H9 (cell line): ENCODE results near the gene TMEM39B. TPM values are rescaled to one million over a fixed set of nuclear protein-coding genes. Genes with fewer than 3 reads are reported as not detected.

Experiments used
- DNase-seq: peaks from one replicate; pipeline ENCODE4 v3.0.0-alpha.2; 2017
- H2AFZ ChIP-seq: one replicate; pipeline ENCODE4 v1.6.1; 2013; ENCODE audit warnings: mild to moderate bottlenecking, low read length, control low read depth, moderate library complexity
- H2AK5ac ChIP-seq: 2 replicates; pipeline ENCODE4 v1.6.1; 2013; ENCODE audit warnings: low read length, control low read depth, mixed read lengths; ENCODE audit not compliant: insufficient read length
- H2BK120ac ChIP-seq: one replicate; pipeline ENCODE4 v1.6.1; 2013; ENCODE audit warnings: low read depth, mild to moderate bottlenecking, low read length, control low read depth, inconsistent platforms; ENCODE audit not compliant: poor library complexity, severe bottlenecking
- H2BK12ac ChIP-seq: 2 replicates; pipeline ENCODE4 v1.6.1; 2013; ENCODE audit warnings: low read length, control low read depth, mixed read lengths, low read depth; ENCODE audit not compliant: insufficient read length
- H2BK15ac ChIP-seq: 2 replicates; pipeline ENCODE4 v1.6.1; 2013; ENCODE audit warnings: low read depth, low read length, control low read depth
- H2BK20ac ChIP-seq: one replicate; pipeline ENCODE4 v1.6.1; 2013; ENCODE audit warnings: low read depth, mild to moderate bottlenecking, low read length, control low read depth, inconsistent platforms; ENCODE audit not compliant: poor library complexity, severe bottlenecking
- H2BK5ac ChIP-seq: 2 replicates; pipeline ENCODE4 v1.6.1; 2013; ENCODE audit warnings: low read length, control low read depth, mixed read lengths; ENCODE audit not compliant: insufficient read length
- H3K14ac ChIP-seq: 2 replicates; pipeline ENCODE4 v1.6.1; 2013; ENCODE audit warnings: low read length, control low read depth; ENCODE audit not compliant: insufficient read depth
- H3K18ac ChIP-seq: 2 replicates; pipeline ENCODE4 v1.6.1; 2013; ENCODE audit warnings: low read depth, mild to moderate bottlenecking, mixed read lengths, low read length, control low read depth; ENCODE audit not compliant: insufficient read length
- H3K23ac ChIP-seq: 2 replicates; pipeline ENCODE4 v1.6.1; 2013; ENCODE audit warnings: low read length, control low read depth, mixed read lengths, low read depth; ENCODE audit not compliant: insufficient read length
- H3K23me2 ChIP-seq: 2 replicates; pipeline ENCODE4 v1.6.1; 2013; ENCODE audit warnings: low read depth, mild to moderate bottlenecking, mixed read lengths, low read length, control low read depth; ENCODE audit not compliant: insufficient read length, poor library complexity, severe bottlenecking
- H3K27ac ChIP-seq: 2 replicates; pipeline ENCODE4 v1.5.1; 2013; ENCODE audit warnings: low read length, control low read depth, mixed read lengths, low read depth; ENCODE audit not compliant: insufficient read length
- H3K27me3 ChIP-seq: 2 replicates; pipeline ENCODE4 v1.6.1; 2013; ENCODE audit warnings: low read length, control low read depth, inconsistent platforms; ENCODE audit not compliant: insufficient read depth
- H3K4ac ChIP-seq: 2 replicates; pipeline ENCODE4 v1.6.1; 2013; ENCODE audit warnings: low read depth, mild to moderate bottlenecking, control low read depth, inconsistent platforms, low read length, moderate library complexity
- H3K4me1 ChIP-seq: 2 replicates; pipeline ENCODE4 v1.6.1; 2013; ENCODE audit warnings: low read length, control low read depth, inconsistent platforms; ENCODE audit not compliant: insufficient read depth
- H3K4me2 ChIP-seq: 2 replicates; pipeline ENCODE4 v1.6.1; 2013; ENCODE audit warnings: low read length, control low read depth, mixed read lengths; ENCODE audit not compliant: insufficient read length, insufficient read depth
- H3K56ac ChIP-seq: 2 replicates; pipeline ENCODE4 v1.6.1; 2013; ENCODE audit warnings: low read depth, mild to moderate bottlenecking, mixed read lengths, low read length, control low read depth; ENCODE audit not compliant: insufficient read length
- H3K79me1 ChIP-seq: 2 replicates; pipeline ENCODE4 v1.6.1; 2013; ENCODE audit warnings: low read depth, mild to moderate bottlenecking, moderate library complexity, low read length, control low read depth, inconsistent platforms; ENCODE audit not compliant: insufficient read depth, poor library complexity, severe bottlenecking
- H3K79me2 ChIP-seq: 2 replicates; pipeline ENCODE4 v1.6.1; 2013; ENCODE audit warnings: low read length, control low read depth, inconsistent platforms; ENCODE audit not compliant: insufficient read depth
- H3K9ac ChIP-seq: 2 replicates; pipeline ENCODE4 v1.6.1; 2013; ENCODE audit warnings: low read length, control low read depth, mixed read lengths; ENCODE audit not compliant: insufficient read length; ENCODE audit errors: extremely low read depth
- H3K9me3 ChIP-seq: one replicate; pipeline ENCODE4 v1.6.1; 2013; ENCODE audit warnings: low read depth, low read length, inconsistent platforms; ENCODE audit not compliant: control insufficient read depth
- H3T11ph ChIP-seq: one replicate; pipeline ENCODE4 v1.6.1; 2013; ENCODE audit warnings: mild to moderate bottlenecking, low read length, control low read depth, inconsistent platforms
- H4K20me1 ChIP-seq: one replicate; pipeline ENCODE4 v1.6.1; 2013; ENCODE audit not compliant: control insufficient read depth, insufficient read length, insufficient read depth
- H4K5ac ChIP-seq: 2 replicates; pipeline ENCODE4 v1.6.1; 2013; ENCODE audit warnings: low read depth, mild to moderate bottlenecking, mixed read lengths, low read length, control low read depth; ENCODE audit not compliant: insufficient read length
- H4K8ac ChIP-seq: replicated peaks from 2 replicates; pipeline ENCODE4 v1.6.1; 2013; ENCODE audit warnings: low read length, control low read depth, mixed read lengths, low read depth; ENCODE audit not compliant: insufficient read length
- H4K91ac ChIP-seq: 2 replicates; pipeline ENCODE4 v1.6.1; 2013; ENCODE audit warnings: low read depth, mild to moderate bottlenecking, moderate library complexity, mixed read lengths, low read length, control low read depth; ENCODE audit not compliant: insufficient read length
- H3K27ac Mint-ChIP-seq, 3 experiments: 2 replicates in 2 of 3; 3 replicates in 1 of 3; pipeline ENCODE4 v1.8.0; 2020 to 2021; ENCODE audit warnings: mixed read lengths in 3 of 3, mild to moderate bottlenecking in 1 of 3, moderate library complexity in 1 of 3
- H3K27me3 Mint-ChIP-seq: 2 replicates; pipeline ENCODE4 v1.8.0; 2021; ENCODE audit warnings: low read depth, mild to moderate bottlenecking, moderate library complexity, mixed read lengths
- H3K36me3 Mint-ChIP-seq, 3 experiments: 2 replicates in 2 of 3; 3 replicates in 1 of 3; pipeline ENCODE4 v1.8.0; 2020 to 2021; ENCODE audit warnings: low read depth in 3 of 3, mixed read lengths in 3 of 3; ENCODE audit not compliant: insufficient read depth in 1 of 3
- H3K4me1 Mint-ChIP-seq, 2 experiments: 2 replicates each; pipeline ENCODE4 v1.8.0; 2020; ENCODE audit warnings: mixed read lengths in 2 of 2
- H3K4me3 Mint-ChIP-seq, 2 experiments: 2 replicates in 1 of 2; 3 replicates in 1 of 2; pipeline ENCODE4 v1.8.0; 2020 to 2021; ENCODE audit warnings: mild to moderate bottlenecking in 2 of 2, mixed read lengths in 2 of 2, moderate library complexity in 1 of 2
- H3K9me3 Mint-ChIP-seq, 2 experiments: 2 replicates in 1 of 2; 3 replicates in 1 of 2; pipeline ENCODE4 v1.8.0; 2020; ENCODE audit warnings: mild to moderate bottlenecking in 2 of 2, mixed read lengths in 2 of 2, moderate library complexity in 1 of 2
- WGBS: extraction: QIAGEN DNeasy Blood & Tissue Kit; methylation state at CpG from one replicate; pipeline ENCODE4 v1.1.7; 2013; ENCODE audit warnings: missing lambda C conversion rate, low lambda C conversion rate, mixed read lengths; ENCODE audit not compliant: insufficient read length; ENCODE audit errors: extremely low coverage; 5-methylcytosine and 5-hydroxymethylcytosine counted together
- total RNA-seq: library from RNA; stranded (reverse); gene quantifications from 2 replicates; pipeline ENCODE4 v1.2.1, GENCODE V29; 2021
- TF ChIP-seq, protein P1 (sequence below): fragments of 200-600 bp; sonication (generic); conservative IDR thresholded peaks from 3 replicates; pipeline ENCODE4 v1.8.0; 2021; ENCODE audit warnings: antibody characterized with exemption, mild to moderate bottlenecking

The TMEM39B gene
- total RNA-seq, 1 experiment from 2014 or later, result 27.4 TPM

DNA sequence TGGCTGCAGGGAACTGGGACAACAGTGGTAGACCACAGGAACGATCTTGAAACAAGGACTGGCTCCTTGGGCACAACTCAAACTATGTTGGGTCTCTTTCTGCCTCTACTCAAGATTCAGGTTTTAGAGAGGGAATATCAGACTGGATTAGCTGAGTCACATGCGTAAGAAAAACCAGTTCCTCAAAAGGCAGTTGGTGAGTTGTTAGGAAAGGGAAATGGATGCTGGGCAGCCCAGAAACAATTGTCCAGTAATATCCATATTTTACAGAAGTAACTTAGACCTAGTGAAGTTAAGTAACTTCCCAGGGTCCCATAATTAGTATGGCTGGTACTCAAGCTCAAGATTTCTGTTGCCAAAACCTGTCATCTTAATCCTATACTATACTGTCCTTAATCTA is 27.0 kb upstream of the TMEM39B start:
- no peaks in the 10 kb centered on the region for H3K9me3 Mint-ChIP-seq
- Histone ChIP-seq H3K23ac (no peak overlapping the region), H3K79me2 (no peaks in the 10 kb centered on the region), H3K27me3 (no peaks in the 10 kb centered on the region), H4K91ac (no peak overlapping the region), H2BK120ac (no peak overlapping the region), H2BK12ac (no peak overlapping the region), H3K23me2 (no peaks in the 10 kb centered on the region), H3K9ac (no peak overlapping the region), H3K14ac (no peak overlapping the region), H3K18ac (no peak overlapping the region), H3K79me1 (peaks cover 2% of the 10 kb centered on the region), H2BK5ac (no peak overlapping the region), H3K4ac (no peak overlapping the region), H4K20me1 (peaks cover 3% of the 10 kb centered on the region), H3K56ac (no peak overlapping the region), H3T11ph (no peak overlapping the region), H3K9me3 (no peaks in the 10 kb centered on the region), H2BK20ac (no peak overlapping the region), H4K8ac (no peak overlapping the region), H2BK15ac (no peak overlapping the region), H3K27ac (no peak overlapping the region), H3K4me2 (no peak overlapping the region), H2AK5ac (no peak overlapping the region), H4K5ac (no peak overlapping the region), H2AFZ (no peak overlapping the region), H3K4me1 (no peaks in the 10 kb centered on the region)
- H3K27ac Mint-ChIP-seq, result peak overlapping the region in 1 of 3 experiments; percentile 57; a peak in 2 of 7 replicates
- H3K36me3 Mint-ChIP-seq, result peaks cover 33 to 63% (median 41%) of the 10 kb centered on the region in 3 experiments; a peak in 6 of 7 replicates
- TF ChIP-seq, protein P1, sequence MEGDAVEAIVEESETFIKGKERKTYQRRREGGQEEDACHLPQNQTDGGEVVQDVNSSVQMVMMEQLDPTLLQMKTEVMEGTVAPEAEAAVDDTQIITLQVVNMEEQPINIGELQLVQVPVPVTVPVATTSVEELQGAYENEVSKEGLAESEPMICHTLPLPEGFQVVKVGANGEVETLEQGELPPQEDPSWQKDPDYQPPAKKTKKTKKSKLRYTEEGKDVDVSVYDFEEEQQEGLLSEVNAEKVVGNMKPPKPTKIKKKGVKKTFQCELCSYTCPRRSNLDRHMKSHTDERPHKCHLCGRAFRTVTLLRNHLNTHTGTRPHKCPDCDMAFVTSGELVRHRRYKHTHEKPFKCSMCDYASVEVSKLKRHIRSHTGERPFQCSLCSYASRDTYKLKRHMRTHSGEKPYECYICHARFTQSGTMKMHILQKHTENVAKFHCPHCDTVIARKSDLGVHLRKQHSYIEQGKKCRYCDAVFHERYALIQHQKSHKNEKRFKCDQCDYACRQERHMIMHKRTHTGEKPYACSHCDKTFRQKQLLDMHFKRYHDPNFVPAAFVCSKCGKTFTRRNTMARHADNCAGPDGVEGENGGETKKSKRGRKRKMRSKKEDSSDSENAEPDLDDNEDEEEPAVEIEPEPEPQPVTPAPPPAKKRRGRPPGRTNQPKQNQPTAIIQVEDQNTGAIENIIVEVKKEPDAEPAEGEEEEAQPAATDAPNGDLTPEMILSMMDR, result no peak
- no peaks in the 10 kb centered on the region for H3K4me1 Mint-ChIP-seq
- no peaks in the 10 kb centered on the region for H3K27me3 Mint-ChIP-seq
- WGBS, result no CpG with 5 or more reads among the region's 2 CpGs
- H3K4me3 Mint-ChIP-seq, result no peak overlapping the region
- DNase-seq, result no peak
